ENCODE results near the gene MEOX2.

Gene MEOX2

DNA sequence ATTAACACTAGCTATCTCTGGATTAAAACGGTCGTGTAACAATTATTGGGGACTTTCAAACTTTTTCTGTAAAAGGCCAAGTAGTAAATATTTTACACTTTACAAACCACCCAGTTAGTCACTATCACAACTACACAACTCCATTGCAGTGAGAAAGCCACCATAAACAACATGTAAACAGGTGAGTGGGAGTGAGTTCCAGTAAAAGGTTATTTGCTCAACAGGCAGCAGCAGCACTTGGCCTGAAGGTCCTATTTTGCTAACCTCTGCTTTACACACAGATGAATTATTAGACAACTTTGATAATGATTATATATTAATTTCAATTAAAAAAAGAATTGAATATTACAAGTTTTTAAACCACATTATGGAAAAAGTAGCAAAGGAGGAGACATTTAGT, 108.9 kb downstream of the MEOX2 start:
- DNase-seq = no peak
- Mint-ChIP-seq H3K4me1 (ENCODE audit: low read depth) (no peaks in the 10 kb centered on the region), H3K36me3 (ENCODE audit: low read depth) (no peaks in the 10 kb centered on the region), H3K27me3 (no peaks in the 10 kb centered on the region), H3K27ac (no peak overlapping the region), H3K4me3 (no peak overlapping the region), H3K9me3 (peaks cover 3% of the 10 kb centered on the region)

DNA sequence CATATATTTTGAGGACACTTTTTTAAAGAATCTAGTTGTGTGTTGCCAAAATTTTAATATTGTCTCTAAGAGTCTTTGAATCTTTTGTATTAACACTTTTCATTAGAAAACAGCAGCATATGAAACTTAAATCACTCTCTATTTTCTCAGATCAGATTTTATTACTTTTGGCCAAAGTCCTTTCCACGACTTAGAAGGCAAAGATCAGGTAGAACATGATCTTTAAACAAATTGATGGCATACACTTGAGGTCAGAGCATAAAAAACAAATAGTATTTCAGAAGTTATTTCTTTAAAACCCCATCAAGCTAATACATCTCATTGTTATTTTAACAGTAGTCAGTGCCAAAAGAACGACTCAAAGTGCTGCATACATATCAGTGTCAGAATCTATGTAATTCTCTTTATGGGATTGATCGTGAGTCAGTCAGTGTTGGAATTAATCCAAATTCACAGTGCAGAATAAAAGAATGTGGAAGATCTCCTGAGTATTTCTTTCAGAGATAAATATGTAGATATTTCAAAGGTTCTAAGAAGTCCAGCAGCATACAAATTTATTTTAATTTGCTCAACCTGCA, 115.1 kb downstream of the MEOX2 start:
- Mint-ChIP-seq H3K27me3 (no peaks in the 10 kb centered on the region), H3K36me3 (ENCODE audit: low read depth) (no peaks in the 10 kb centered on the region), H3K27ac (no peak overlapping the region), H3K9me3 (no peaks in the 10 kb centered on the region), H3K4me3 (no peak overlapping the region), H3K4me1 (ENCODE audit: low read depth) (no peaks in the 10 kb centered on the region)
- no peak for DNase-seq

DNA sequence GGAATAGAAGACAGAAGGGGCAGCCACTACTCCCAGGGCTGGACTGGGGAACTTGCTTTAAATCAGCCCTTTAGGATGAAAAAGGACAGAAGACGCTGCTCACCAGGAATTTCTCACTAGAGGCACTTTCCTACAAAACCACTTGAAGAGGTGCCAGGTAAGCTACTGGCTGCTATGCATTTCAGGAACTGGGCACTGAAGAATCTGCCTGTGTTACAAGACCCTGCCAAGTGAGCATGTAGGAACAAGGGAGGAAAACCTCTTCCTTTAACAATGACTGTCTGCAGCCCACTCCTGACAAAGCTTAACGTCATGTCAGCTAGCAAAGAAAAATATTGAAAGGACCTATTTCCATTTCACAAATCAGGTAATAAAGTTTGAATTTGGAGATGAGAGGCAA, 118.8 kb downstream of the MEOX2 start:
- H3K36me3 Mint-ChIP-seq (ENCODE audit: low read depth) = no peaks in the 10 kb centered on the region
- H3K4me1 Mint-ChIP-seq (ENCODE audit: low read depth) = no peaks in the 10 kb centered on the region
- H3K4me3 Mint-ChIP-seq = no peak overlapping the region
- no peak for DNase-seq
- H3K9me3 Mint-ChIP-seq = no peaks in the 10 kb centered on the region
- no peaks in the 10 kb centered on the region for H3K27me3 Mint-ChIP-seq
- H3K27ac Mint-ChIP-seq = no peak overlapping the region

DNA sequence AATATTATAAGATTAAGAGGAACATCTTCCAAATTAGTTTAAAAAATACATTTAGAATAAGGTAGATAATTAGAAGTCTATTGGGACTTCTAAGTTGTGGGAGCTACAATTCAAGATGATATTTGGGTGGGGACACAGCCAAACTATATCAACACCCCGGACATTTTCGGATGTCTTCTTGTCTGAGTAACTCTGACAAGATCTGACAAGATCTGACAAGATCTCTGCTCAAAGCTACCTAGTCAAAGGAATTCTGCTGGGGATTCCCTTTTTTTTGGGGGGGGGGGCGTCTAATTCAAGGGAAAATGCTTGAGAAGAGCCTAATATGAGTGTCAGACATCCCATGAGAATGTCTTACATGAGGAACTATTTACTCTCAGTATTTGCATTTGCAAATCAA, 119.4 kb downstream of the MEOX2 start:
- Mint-ChIP-seq H3K4me3 (no peak overlapping the region), H3K4me1 (ENCODE audit: low read depth) (no peaks in the 10 kb centered on the region), H3K36me3 (ENCODE audit: low read depth) (no peaks in the 10 kb centered on the region), H3K27ac (no peak overlapping the region), H3K27me3 (no peaks in the 10 kb centered on the region), H3K9me3 (no peaks in the 10 kb centered on the region)
- no peak for DNase-seq

DNA sequence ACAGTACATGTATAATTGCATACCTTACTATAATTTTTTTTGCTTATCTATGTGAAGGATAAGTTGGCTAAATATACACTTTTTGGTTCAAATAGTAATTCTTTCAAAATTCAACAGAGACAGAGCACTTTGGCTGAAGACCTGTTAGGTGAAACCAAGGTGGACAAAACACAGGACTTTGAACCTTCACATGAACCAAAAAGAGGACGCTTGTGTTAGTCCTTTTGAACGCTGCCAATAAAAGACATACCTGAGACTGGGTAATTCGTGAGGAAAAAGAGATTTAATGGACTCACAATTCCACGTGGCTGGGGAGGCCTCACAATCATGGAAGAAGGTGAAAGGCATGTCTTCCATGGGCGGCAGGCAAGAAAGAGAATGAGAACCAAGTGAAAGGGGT, 120.0 kb downstream of the MEOX2 start:
- no peaks in the 10 kb centered on the region for H3K36me3 Mint-ChIP-seq (ENCODE audit: low read depth)
- H3K4me1 Mint-ChIP-seq (ENCODE audit: low read depth) = no peaks in the 10 kb centered on the region
- no peak for DNase-seq
- H3K27me3 Mint-ChIP-seq = no peaks in the 10 kb centered on the region
- no peak overlapping the region for H3K27ac Mint-ChIP-seq
- H3K4me3 Mint-ChIP-seq = no peak overlapping the region
- H3K9me3 Mint-ChIP-seq = no peaks in the 10 kb centered on the region

DNA sequence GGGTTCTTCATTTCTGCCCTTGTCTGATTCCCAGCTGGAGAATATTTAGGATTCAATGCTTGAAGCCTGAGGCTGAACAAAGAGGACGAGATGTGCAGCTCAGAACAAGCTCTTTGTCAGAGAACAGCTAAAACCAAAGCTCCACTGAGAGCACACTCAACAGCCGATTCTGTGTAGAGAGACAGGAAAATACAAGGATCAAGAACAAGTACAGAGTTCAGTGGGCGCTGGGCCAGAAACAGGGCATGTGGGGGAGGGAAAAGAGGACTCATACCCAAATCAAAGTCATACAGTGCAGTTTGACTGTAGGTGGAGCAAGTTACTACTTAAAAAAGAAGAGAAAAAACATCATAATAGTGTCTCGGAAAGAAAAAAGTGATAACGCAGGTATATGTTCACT, 124.6 kb downstream of the MEOX2 start, which contains the start of gene AGMO:
Gene AGMO, minus strand, starts transcription at position 181 of the 400 bp plus-strand sequence.
- no peaks in the 10 kb centered on the region for H3K4me1 Mint-ChIP-seq (ENCODE audit: low read depth)
- no peaks in the 10 kb centered on the region for H3K36me3 Mint-ChIP-seq (ENCODE audit: low read depth)
- H3K4me3 Mint-ChIP-seq = no peak within 1 kb of the TSS
- H3K9me3 Mint-ChIP-seq = no peaks in the 10 kb centered on the region
- H3K27me3 Mint-ChIP-seq = no peaks in the 10 kb centered on the region
- no peak for DNase-seq
- no peak within 1 kb of the TSS for H3K27ac Mint-ChIP-seq
